Measurements from ENCODE around the gene MSX1. TPM values are rescaled to one million over a fixed set of nuclear protein-coding genes. Genes with fewer than 3 reads are reported as not detected.

MSX1 gene
- total and polyA plus RNA-seq, 2 of the 8 experiments (the other 6 are each of a cell fraction or from before 2014, with no cell fraction given) = 0.47 TPM; not detected in 1

DNA sequence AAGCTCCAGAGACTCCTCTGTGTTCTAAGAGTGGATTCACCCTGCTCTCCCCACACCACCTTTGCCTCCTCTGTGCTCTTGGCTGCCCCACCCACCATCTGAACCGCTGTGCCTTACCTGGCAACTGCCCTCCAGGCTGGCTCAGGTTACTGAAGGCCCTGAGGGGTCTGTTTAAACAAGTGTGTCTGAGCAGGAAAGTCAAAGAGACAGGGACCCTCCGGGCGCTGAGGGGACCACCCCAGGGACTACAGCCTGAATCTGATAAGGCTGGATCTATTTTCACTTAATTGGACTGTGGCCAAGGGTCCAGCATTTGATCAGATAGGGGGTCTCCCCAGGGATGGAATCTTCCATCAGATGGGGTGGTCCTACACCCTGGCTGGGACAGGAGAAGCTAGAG, 10.4 kb upstream of the MSX1 start:
- Histone ChIP-seq H3K18ac (ENCODE audit: extremely low read depth, low read length) (no peak overlapping the region), H3K27me3 (replicated peaks in 1 of 4; ENCODE audit: control insufficient read depth in 3 of 4, extremely low read depth in 1 of 4, insufficient read depth in 3 of 4, low read length in 3 of 4) (peaks cover 41 to 66% (median 54%) of the 10 kb centered on the region in 4 experiments), H2BK20ac (ENCODE audit: low read length) (no peak overlapping the region), H3K36me3 (ENCODE audit: control insufficient read depth in 2 of 4, insufficient read depth in 4 of 4, low read length in 3 of 4) (no peaks in the 10 kb centered on the region), H3K4me2 (ENCODE audit: insufficient read depth in 1 of 2, low read depth in 2 of 2, low read length in 2 of 2) (no peak overlapping the region), H2BK120ac (replicated peaks; ENCODE audit: low read depth, low read length) (no peak overlapping the region), H2AK5ac (ENCODE audit: low read depth, low read length) (no peak overlapping the region), H3K79me1 (ENCODE audit: low read depth, low read length) (no peaks in the 10 kb centered on the region), H3K9me3 (ENCODE audit: insufficient read depth in 2 of 2, low read depth in 1 of 2, low read length in 1 of 2) (no peaks in the 10 kb centered on the region), H3K14ac (ENCODE audit: insufficient read length) (no peak overlapping the region), H2BK12ac (ENCODE audit: low read depth, low read length) (no peak overlapping the region), H2BK15ac (ENCODE audit: low read length) (no peak overlapping the region), H3K4me1 (replicated peaks in 1 of 4; ENCODE audit: control insufficient read depth in 3 of 4, insufficient read depth in 4 of 4, low read length in 3 of 4) (peaks cover 0 to 13% (median 8%) of the 10 kb centered on the region in 4 experiments; a peak in 5 of 7 replicates), H2AFZ (ENCODE audit: low read length) (no peak overlapping the region), H3K23me2 (ENCODE audit: low read depth, low read length) (peaks cover 4% of the 10 kb centered on the region; the same call in 1 of the 2 replicates), H4K91ac (replicated peaks; ENCODE audit: insufficient read length, low read length) (no peak overlapping the region), H3K4ac (replicated peaks; ENCODE audit: insufficient read length, low read depth, low read length) (no peak overlapping the region), H4K8ac (ENCODE audit: extremely low read depth, insufficient read depth, low read length) (no peak overlapping the region), H2BK5ac (ENCODE audit: low read depth, low read length) (no peak overlapping the region), H3K27ac (ENCODE audit: low read depth, low read length) (no peak overlapping the region), H4K5ac (ENCODE audit: insufficient read length, low read depth, low read length) (no peak overlapping the region), H3K4me3 (ENCODE audit: extremely low read depth in 1 of 4, insufficient read depth in 2 of 4, low read depth in 3 of 4, low read length in 4 of 4) (no peak overlapping the region), H3K79me2 (ENCODE audit: control insufficient read depth in 1 of 2, insufficient read depth in 2 of 2, low read length in 2 of 2) (no peaks in the 10 kb centered on the region), H3K9ac (replicated peaks in 1 of 4; ENCODE audit: extremely low read depth in 1 of 4, low read depth in 3 of 4, low read length in 3 of 4) (no peak overlapping the region), H3K56ac (replicated peaks; ENCODE audit: insufficient read length, low read depth, low read length) (no peak overlapping the region), H3K23ac (ENCODE audit: insufficient read length) (no peak overlapping the region), H4K20me1 (replicated peaks in 1 of 2; ENCODE audit: control insufficient read depth in 1 of 2, insufficient read depth in 2 of 2, low read length in 2 of 2) (peaks cover 12 to 18% of the 10 kb centered on the region in 2 experiments)
- FAIRE-seq (no peak), DNase-seq (ENCODE audit: low read depth in 1 of 2, low spot score in 2 of 2) (no peak)
- WGBS, 2 experiments (ENCODE audit: extremely low coverage in 1 of 2, insufficient coverage in 1 of 2, insufficient read length in 1 of 2, insufficient replicate concordance in 2 of 2, low coverage in 1 of 2, low lambda C conversion rate in 2 of 2, missing lambda C conversion rate in 1 of 2) = 81% methylated on average over 3 of the region's 3 CpGs; no CpG with 5 or more reads in 1 of the 2 experiments
- CTCF ChIA-PET (ENCODE audit: partially characterized antibody) = interaction anchor here (1.0 to 1.6 kb wide), 2 partner anchors 20 to 170 kb away, joined by 3 to 5 read pairs; no protein-coding TSS in a partner anchor
- POLR2A ChIA-PET (ENCODE audit: partially characterized antibody) = no interaction called here
- no peak for TF ChIP-seq TAF1 (IDR thresholded peaks at IDR 0.05; ENCODE audit: low read depth, low read length)
- no peak for TF ChIP-seq ATF3 (IDR thresholded peaks at IDR 0.05; ENCODE audit: insufficient read depth, low read depth, low read length)
- TF ChIP-seq SUZ12 (IDR thresholded peaks at IDR 0.05; ENCODE audit: low read length) = no peak
- no peak for TF ChIP-seq SP2 (IDR thresholded peaks at IDR 0.05; ENCODE audit: low read length)
- no peak for TF ChIP-seq KDM4A (IDR thresholded peaks at IDR 0.05; ENCODE audit: low read depth, low read length, severe bottlenecking)
- TF ChIP-seq BACH1 (IDR thresholded peaks at IDR 0.05; ENCODE audit: low read length) = no peak
- TF ChIP-seq POU5F1 (IDR thresholded peaks at IDR 0.05; ENCODE audit: low read depth, low read length) = no peak
- no peak for TF ChIP-seq SP1 (IDR thresholded peaks at IDR 0.05; ENCODE audit: low read depth, low read length)
- no peak for TF ChIP-seq SIRT6 (IDR thresholded peaks at IDR 0.05; ENCODE audit: low read length)
- no peak for TF ChIP-seq JUN (IDR thresholded peaks at IDR 0.05; ENCODE audit: low read depth, low read length)
- no peak for TF ChIP-seq CTBP2 (IDR thresholded peaks at IDR 0.05; ENCODE audit: borderline replicate concordance, insufficient read depth, insufficient read length, low read length)
- TF ChIP-seq SIX5 (IDR thresholded peaks at IDR 0.05; ENCODE audit: low read depth, low read length) = no peak
